Measurements from ENCODE around the gene PPY. TPM values are rescaled to one million over a fixed set of nuclear protein-coding genes. Genes with fewer than 3 reads are reported as not detected.

The PPY gene
- total and polyA plus RNA-seq, 10 of the 15 experiments (the other 5 are each of a cell fraction or from before 2014, with no cell fraction given): 0.91 TPM; not detected in 9

DNA sequence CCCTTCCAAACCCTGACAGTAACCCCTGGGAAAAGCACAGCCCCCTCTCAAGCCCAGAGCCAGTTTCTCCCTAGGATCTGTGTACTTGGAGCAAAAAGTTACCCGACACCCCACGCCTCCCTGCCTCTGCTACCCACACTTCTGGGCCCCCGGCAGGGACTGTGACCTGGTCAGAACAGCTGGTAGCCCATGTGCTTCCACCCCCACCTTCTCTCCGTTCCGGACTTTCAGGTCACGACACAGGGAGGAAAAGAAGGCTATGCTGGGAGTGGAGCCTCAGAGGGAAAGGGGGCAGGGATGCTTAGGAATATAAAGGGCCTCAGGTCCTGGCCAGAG lies 6.4 kb downstream of the PPY start:
- CTCF ChIA-PET: no interaction called here
- Histone ChIP-seq H3K4me3 (no peak overlapping the region), H3K36me3 (ENCODE audit: control insufficient read depth in 2 of 2, insufficient read depth in 2 of 2, low read length in 1 of 2) (no peaks in the 10 kb centered on the region), H3K27ac (ENCODE audit: control insufficient read depth, insufficient read depth) (no peak overlapping the region), H3K4me2 (ENCODE audit: control insufficient read depth, insufficient read depth) (no peak overlapping the region), H3K27me3 (replicated peaks in 1 of 2; ENCODE audit: control insufficient read depth in 2 of 2, insufficient read depth in 2 of 2, low read length in 1 of 2) (no peaks in the 10 kb centered on the region; a peak in 1 of 4 replicates), H4K20me1 (ENCODE audit: control insufficient read depth, insufficient read depth) (no peaks in the 10 kb centered on the region), H3K79me2 (ENCODE audit: control insufficient read depth, insufficient read depth, low read length) (no peaks in the 10 kb centered on the region), H3K9me3 (replicated peaks; ENCODE audit: control insufficient read depth, insufficient read depth, low read length) (no peaks in the 10 kb centered on the region), H2AFZ (ENCODE audit: control insufficient read depth, low read depth, low read length) (no peak overlapping the region), H3K4me1 (ENCODE audit: control insufficient read depth, insufficient read depth, low read length) (no peaks in the 10 kb centered on the region), H3K9ac (ENCODE audit: control insufficient read depth, insufficient read depth, low read length) (no peak overlapping the region)
- whole genome bisulfite sequencing (ENCODE audit: insufficient coverage, insufficient replicate concordance, low lambda C conversion rate, missing lambda C conversion rate): 36% methylated on average over 6 of the region's 6 CpGs
- FAIRE-seq (no peak), DNase-seq (ENCODE audit: low read depth, low spot score) (no peak), ATAC-seq (no peak)
- in situ Hi-C loops (cut with MboI) (no loop called here), intact Hi-C loops (cut with micrococcal nuclease; ENCODE audit: unreplicated experiment) (no loop called here)
- POLR2A ChIA-PET: no interaction called here
- TF ChIP-seq NFYB (IDR thresholded peaks at IDR 0.05; ENCODE audit: insufficient read depth, low read depth, low read length) (no peak), WRNIP1 (IDR thresholded peaks at IDR 0.05; ENCODE audit: borderline replicate concordance, low read depth, low read length) (no peak), TARDBP (IDR thresholded peaks at IDR 0.05; ENCODE audit: borderline replicate concordance) (no peak), PKNOX1 (IDR thresholded peaks at IDR 0.05) (no peak), USF2 (IDR thresholded peaks at IDR 0.05; ENCODE audit: borderline replicate concordance, low read depth, low read length) (no peak), RAD21 (IDR thresholded peaks at IDR 0.05; ENCODE audit: insufficient read depth, low read depth, low read length) (no peak), IRF4 (IDR thresholded peaks at IDR 0.05; ENCODE audit: low read depth, low read length) (no peak), CREB1 (IDR thresholded peaks at IDR 0.05; ENCODE audit: low read depth) (no peak)
- TF ChIP-seq, protein P1, sequence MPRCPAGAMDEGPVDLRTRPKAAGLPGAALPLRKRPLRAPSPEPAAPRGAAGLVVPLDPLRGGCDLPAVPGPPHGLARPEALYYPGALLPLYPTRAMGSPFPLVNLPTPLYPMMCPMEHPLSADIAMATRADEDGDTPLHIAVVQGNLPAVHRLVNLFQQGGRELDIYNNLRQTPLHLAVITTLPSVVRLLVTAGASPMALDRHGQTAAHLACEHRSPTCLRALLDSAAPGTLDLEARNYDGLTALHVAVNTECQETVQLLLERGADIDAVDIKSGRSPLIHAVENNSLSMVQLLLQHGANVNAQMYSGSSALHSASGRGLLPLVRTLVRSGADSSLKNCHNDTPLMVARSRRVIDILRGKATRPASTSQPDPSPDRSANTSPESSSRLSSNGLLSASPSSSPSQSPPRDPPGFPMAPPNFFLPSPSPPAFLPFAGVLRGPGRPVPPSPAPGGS (IDR thresholded peaks at IDR 0.05; ENCODE audit: borderline replicate concordance, insufficient read depth, low read depth, low read length, poor library complexity, severe bottlenecking): no peak
- TF ChIP-seq, protein P2, sequence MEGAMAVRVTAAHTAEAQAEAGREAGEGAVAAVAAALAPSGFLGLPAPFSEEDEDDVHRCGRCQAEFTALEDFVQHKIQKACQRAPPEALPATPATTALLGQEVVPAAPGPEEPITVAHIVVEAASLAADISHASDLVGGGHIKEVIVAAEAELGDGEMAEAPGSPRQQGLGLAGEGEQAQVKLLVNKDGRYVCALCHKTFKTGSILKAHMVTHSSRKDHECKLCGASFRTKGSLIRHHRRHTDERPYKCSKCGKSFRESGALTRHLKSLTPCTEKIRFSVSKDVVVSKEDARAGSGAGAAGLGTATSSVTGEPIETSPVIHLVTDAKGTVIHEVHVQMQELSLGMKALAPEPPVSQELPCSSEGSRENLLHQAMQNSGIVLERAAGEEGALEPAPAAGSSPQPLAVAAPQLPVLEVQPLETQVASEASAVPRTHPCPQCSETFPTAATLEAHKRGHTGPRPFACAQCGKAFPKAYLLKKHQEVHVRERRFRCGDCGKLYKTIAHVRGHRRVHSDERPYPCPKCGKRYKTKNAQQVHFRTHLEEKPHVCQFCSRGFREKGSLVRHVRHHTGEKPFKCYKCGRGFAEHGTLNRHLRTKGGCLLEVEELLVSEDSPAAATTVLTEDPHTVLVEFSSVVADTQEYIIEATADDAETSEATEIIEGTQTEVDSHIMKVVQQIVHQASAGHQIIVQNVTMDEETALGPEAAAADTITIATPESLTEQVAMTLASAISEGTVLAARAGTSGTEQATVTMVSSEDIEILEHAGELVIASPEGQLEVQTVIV (IDR thresholded peaks at IDR 0.05; ENCODE audit: borderline replicate concordance, partially characterized antibody): no peak
- RAD21 ChIA-PET (ENCODE audit: unreplicated experiment): no interaction called here
- no TSS peak for BruUV-seq (replicated peaks)
- SMC1A ChIA-PET (ENCODE audit: uncharacterized antibody, unreplicated experiment): no interaction called here
